Activated T-helper 9 cell treated with anti-CD3 and anti-CD28 coated beads, Interleukin-2, amount 50 U/mL, for 16 hours (primary cell): Measurements from ENCODE around the gene MELTF.

Experiments used
- DNase-seq: peaks from one replicate; pipeline ENCODE4 v3.0.0-alpha.2; 2020; ENCODE audit warnings: low read depth

MELTF gene

GRCh38 chr3:197027151-197027895, 2.3 kb downstream of the MELTF start:
- DNase-seq: no peak

- no peak for DNase-seq
These were observed 3.1 kb downstream of the MELTF start for GRCh38 chr3:197026481-197026866.

GRCh38 chr3:197025736-197026480, 3.7 kb downstream of the MELTF start:
- DNase-seq: no peak

GRCh38 chr3:197024881-197025735, 4.5 kb downstream of the MELTF start:
- no peak for DNase-seq

- DNase-seq: no peak
These were observed 5.5 kb downstream of the MELTF start for GRCh38 chr3:197023998-197024651.

GRCh38 chr3:197023241-197023997, 6.2 kb downstream of the MELTF start:
- no peak for DNase-seq

GRCh38 chr3:197022405-197023231, 7.0 kb downstream of the MELTF start:
- no peak for DNase-seq

GRCh38 chr3:197021729-197022404, 7.8 kb downstream of the MELTF start:
- DNase-seq: no peak

GRCh38 chr3:197021231-197021630, 8.4 kb downstream of the MELTF start:
- DNase-seq: no peak

GRCh38 chr3:197019535-197019934, 10.1 kb downstream of the MELTF start:
- no peak for DNase-seq

- DNase-seq: no peak
These were observed 10.6 kb downstream of the MELTF start for GRCh38 chr3:197019021-197019420.

- DNase-seq: no peak
These were observed 12.6 kb downstream of the MELTF start for GRCh38 chr3:197017003-197017402.

- DNase-seq: no peak
These were observed 13.6 kb downstream of the MELTF start for GRCh38 chr3:197015790-197016736.

GRCh38 chr3:197014942-197015575, 14.6 kb downstream of the MELTF start:
- DNase-seq: no peak

- DNase-seq: no peak
These were observed 15.6 kb downstream of the MELTF start for GRCh38 chr3:197014024-197014423.

- DNase-seq: no peak
These were observed 17.1 kb downstream of the MELTF start for GRCh38 chr3:197012540-197012883.

- no peak for DNase-seq
These were observed 17.7 kb downstream of the MELTF start for GRCh38 chr3:197011780-197012539.
